SW480 (cell line): ENCODE measurements around the gene HIP1.
A peak's percentile ranks its signal among the peaks of the same experiment; 100 is the strongest.
"Not testable (repeated sequence)": the region's sequence is repeated elsewhere in the genome, so short reads cannot be mapped to it uniquely, and the experiment has no call there.

Experiments
- DNase-seq: peaks from one replicate; pipeline ENCODE4 v3.0.0-alpha.2; 2016; ENCODE audit warnings: low spot score

Gene HIP1

DNA sequence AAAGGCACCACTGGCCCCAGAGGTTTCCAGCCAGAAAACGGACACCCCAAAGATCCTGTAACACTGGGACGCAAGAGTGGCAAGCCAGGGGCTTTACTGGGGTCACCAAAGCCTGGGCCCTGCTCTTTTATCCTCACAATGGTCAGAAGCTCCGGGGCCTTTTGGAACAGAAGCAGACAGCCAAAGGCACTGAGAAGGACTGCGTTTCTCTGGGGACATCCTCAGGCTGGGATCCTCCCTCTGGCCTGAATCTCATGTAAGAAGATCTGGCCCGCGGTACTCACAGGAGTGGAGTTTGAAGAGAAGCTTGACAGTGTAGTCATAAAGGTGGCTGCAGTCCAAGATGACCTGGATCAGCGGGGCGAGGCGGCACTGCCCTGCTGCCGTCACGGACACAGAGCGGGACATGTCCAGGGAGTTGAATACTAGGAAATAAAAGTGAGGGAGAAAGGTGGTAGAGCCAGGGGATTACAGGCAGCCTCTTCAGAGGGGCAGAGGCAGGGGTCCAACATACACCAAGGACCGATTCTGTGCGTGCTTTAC is 165.2 kb downstream of the HIP1 start:
- no peak for DNase-seq

DNA sequence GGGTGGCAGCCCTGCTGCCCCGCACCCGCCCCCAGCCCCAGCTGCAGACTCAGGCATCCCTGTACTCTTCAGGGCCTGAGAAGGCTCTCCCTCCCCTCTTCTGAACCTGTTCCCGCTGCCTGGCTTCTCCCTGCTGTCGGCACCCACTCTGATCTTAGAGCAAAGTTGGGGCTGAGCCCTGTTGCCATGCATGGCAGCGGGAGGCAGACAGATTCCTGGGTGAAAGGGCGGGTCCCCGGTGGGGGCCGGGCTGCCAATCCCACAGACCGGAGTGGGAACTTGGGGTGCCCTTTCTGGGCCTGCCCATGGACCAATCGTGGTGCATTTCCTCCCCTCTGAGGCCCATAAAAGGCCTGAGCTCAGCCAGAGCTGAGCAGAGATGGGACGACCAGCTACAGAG is 165.9 kb downstream of the HIP1 start:
- DNase-seq = no peak

DNA sequence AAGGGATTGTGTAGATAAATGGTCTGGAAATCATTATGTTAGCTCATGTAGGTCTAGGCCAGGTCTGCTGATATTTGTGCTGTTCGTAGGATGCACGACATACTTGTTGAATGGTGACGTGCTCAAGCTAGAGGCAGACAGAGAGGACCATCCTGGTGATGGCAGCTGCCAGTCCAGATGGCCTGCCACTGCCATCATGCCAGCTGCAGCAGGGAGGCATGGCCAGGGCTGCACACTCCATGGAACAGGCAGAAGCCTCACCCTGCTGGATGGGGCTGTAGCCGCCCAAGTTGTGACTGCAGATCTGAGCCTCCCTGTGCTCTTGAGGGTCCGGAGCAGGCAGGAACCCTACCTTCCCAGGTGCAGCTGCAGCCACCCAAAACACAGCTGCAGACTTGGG is 166.3 kb downstream of the HIP1 start:
- DNase-seq = no peak

DNA sequence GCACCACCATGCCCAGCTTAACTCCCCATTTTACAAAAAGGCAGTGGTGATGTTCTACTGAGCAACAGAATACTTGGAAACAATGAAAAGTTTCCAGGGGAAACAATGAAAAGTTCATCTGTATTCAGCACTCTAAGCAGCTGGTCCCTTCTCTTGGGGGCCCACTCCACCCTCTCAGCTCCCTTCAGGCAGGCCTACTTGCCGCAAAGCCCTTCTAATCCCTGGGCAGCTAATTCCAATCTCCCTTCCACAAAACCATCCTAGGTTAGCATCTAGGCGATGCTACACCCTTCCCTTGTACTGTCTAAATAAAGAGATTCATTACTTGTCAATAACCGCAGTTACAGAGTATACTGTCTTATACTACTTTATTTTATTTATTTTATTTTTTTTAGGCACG is 167.5 kb downstream of the HIP1 start:
- no peak for DNase-seq

DNA sequence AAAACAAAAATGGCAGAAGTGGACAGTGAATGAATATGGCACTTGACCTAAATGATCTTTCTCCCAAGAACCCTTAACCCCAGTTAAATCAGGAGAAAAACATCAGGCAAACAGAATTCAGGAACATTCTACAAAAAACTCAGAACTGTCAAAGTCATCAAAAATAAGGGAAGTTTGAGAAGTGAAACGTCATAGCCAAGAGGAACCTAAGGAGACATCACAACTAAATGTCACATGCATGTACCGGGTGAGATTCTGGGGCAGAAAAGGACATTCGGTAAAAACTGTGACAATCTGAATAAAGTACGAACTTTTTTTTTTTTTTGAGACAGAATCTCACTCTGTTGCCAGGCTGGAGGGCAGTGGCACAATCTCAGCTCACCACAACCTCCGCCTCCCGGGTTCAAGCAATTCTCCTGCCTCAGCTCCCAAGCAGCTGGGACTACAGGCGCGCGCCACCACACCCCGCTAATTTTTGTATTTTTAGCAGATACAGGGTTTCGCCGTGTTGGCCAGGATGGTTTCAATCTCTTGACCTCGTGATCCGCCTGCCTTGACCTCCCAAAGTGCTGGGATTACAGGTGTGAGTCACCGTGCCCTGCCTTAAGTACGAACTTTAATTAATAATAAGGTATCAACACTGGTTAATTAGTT is 169.0 kb downstream of the HIP1 start:
- not testable (repeated sequence) for DNase-seq

DNA sequence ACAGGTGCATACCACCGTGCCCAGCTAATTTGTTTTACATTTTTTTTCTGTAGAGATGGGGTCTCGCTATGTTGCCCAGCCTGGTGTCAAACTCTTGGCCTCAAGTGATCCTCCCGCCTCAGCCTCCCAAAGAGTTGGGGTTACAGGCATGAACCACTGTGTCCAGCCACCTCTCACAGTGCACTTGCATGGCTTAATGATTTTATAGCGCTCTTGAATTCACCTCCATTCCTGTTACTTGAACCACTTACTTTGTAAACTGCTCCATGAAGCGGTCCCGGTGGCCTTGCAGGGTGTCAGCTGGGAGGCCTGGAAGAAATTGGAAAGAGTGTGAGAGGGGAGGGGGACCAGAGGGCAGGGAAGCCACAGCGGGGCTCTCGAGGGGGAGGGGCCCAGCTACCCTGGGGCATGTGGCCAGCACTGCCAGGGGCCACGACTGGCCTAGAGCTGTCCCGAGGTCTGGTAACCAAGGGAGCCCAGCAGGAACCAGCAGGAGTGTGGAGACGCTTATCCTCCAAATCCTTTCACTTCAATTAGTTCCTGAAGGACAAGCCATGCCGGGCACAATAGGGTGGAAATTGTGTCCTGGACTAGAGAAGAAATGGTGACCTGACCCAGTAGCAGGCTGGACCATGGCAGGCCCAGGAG is 170.7 kb downstream of the HIP1 start:
- no peak for DNase-seq

DNA sequence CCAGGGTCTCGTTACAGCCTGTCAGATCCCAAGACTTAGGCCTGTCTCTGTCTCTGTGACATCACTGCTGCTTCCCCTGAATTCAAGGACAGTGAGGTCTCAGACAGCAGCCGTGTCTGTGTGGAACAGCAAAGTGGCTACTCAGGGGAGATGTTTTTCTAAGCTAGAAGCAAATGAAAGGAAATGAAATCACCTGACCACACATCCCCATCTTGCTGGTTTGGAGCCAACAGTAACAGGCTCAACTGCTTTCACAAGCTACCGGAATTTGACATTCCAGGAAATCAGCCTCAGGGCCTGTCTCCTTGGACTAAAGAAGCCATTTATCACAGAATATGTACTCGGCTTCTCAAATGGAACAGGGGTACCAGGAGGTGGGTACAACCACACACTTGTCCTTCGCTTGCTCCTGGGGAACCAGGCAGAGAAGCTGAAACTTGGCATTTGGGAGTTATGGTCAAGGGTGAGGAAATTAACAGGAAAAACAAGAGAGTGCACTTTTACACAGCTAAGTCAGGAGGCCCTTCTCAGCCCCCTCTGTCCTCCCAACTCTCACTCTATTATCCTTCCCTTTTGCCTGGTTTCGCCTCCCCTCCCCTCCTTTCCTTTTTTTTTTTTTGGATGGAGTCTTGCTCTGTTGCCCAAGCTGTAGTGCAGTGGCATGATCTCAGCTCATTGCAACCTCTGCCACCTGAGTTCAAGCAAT is 173.5 kb downstream of the HIP1 start:
- no peak for DNase-seq

DNA sequence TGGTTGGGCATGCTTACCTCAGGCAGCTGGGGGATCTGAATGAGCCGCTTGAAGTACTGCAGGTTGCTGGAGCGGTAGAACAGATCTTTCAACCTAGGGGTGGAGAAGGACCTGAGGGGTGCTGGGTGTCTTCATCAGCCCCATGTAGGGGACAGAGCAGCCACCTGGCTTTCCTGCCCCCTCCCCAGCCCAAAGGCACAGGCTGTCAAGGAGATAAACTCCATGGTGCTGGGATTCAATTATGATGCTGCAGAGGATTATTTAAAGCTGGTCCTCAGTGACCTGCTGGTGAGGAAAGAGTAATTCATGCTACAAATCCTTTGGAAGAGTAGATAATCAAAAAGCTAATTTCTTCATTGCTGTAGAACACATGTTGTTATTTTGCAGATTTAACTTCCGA is 175.6 kb downstream of the HIP1 start:
- DNase-seq = no peak

DNA sequence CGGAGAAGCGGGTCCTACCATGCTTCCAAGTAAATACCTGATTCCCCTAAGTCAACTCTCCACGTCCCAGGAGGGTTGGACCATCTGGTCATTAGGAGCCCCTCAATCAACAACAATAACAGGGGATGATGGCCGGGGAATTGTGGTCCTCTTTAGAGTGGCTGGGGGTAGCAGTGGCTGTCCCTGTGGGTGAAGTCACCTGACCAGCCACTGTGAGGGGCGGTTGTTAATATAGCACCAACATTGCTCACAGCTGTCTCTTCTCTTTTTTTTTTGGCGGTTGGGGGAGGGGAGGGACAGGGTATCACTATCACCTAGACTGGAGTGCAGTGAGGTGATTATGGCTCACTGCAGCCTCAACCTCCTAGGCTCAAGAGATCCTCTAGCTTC is 178.8 kb downstream of the HIP1 start:
- DNase-seq = no peak

DNA sequence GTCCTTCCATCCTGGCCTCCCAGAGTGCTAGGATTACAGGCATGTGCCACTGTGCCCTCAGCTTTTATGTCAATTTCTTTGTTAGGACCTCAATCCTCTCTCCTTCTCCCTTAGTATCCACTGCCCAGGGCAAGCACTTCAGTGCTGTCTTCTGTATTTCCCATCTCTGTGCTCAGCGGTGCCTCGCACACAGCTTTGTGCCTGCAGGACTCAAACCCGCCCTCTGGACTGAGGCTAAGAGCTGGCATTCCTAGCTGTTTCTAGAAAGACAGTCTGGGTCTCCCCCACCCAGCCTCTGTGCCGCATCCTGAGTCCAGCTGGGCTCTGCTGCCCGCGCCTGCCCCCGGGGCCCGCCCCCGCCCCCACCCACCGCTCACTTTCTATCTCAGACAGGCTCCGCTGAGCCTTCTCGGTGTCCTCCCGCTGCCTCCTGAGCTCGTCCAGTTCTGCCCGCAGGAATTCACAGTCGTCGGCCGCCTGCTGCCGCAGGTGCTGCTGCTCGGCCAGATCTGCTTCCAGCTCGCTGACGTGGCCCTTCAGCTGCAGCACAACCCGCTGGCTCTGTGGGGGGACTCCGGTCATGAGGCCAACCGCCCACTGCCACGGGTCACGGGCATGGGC is 179.3 kb downstream of the HIP1 start:
- no peak for DNase-seq

DNA sequence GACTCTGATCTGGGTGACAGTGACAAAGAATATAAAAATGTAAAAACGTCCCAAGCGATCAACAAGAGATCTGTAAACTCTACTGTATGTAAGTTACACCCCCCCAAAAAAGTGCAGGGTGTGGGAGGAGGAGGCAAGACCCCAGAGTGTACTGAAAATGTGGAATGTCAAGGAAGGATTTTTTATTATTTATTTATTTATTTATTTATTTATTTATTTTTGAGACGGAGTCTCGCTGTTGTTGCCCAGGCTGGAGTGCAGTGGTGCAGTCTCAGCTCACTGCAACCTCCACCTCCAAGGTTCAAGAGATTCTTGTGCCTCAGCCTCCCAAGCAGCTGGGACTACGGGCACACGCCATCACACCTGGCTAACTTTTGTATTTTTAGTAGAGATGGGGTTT is 181.9 kb downstream of the HIP1 start:
- not testable (repeated sequence) for DNase-seq

DNA sequence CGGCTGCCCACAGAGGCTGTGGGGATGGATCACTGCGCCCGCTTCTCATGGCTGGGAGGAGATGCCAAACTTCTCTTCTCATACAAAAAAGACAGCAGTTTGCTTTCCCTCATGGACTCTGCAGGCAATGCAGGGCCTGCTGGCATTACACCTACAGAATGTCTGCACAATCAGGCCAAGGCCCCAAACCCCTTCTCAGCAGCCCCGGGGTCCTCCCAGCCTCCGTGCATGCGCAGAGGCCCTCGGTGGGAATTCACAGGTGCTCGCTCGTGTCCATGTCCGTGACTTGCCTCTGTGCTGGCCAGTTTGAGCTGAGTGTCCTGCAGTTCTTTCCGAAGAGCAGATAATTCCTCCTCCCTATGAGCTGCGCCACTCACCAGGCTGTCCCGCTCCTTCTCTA is 183.0 kb downstream of the HIP1 start:
- DNase-seq = no peak

DNA sequence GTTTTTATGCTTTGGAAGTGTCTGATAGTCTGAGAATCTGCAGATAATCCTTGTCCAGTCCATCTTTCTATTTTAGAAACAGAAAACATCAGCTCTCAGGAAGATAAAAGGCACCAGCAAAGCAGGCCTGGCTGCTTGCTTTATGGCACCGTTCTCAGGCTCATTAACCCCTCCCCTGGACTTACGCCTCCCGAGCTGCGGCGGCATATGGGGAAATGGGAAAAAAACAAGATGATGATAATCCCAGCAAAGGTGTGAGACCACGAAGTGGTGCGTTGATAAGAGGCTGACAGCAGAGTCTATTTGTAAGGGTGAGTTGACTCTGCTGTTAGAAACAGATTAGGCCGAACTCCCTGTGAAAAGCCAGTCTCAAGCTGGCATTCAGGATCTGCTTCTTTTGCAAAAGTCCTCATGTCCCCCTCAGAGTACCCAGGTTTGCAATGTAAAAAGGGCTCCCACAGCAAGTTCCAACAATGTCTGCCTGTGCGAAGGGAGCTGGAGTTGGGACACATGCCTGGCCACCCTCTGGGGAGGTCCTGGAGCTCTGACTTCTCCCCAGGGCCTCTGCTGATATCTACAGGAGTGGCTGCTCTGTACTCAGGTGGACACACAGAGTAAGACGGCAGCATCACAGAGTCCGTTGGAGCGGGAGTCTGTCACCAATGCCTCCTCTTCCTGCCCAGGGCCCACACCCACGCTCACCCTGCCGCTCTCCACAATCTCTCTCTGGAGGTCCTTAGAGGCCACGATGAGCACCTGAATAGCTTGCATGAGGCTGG is 192.3 kb downstream of the HIP1 start:
- DNase-seq = no peak

DNA sequence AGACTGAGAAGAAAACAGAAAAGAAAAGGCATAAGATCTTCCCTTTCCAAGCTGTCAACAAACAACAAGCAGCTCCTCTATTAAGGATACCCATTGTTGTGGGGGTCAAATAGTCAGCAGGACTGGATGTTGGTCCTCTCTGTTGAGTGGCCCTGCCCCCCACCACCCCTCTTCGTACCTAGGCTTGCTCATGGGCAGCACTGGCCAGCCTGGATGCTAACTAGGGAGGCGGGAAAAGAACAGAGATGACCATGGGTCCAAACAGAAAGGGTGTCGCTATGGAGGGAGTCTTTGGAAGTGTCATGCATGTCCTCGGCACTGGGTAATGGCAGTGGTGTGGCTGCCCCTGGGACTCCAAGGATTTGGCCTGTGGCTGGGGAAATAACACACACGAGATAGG is 201.0 kb downstream of the HIP1 start:
- DNase-seq = no peak

DNA sequence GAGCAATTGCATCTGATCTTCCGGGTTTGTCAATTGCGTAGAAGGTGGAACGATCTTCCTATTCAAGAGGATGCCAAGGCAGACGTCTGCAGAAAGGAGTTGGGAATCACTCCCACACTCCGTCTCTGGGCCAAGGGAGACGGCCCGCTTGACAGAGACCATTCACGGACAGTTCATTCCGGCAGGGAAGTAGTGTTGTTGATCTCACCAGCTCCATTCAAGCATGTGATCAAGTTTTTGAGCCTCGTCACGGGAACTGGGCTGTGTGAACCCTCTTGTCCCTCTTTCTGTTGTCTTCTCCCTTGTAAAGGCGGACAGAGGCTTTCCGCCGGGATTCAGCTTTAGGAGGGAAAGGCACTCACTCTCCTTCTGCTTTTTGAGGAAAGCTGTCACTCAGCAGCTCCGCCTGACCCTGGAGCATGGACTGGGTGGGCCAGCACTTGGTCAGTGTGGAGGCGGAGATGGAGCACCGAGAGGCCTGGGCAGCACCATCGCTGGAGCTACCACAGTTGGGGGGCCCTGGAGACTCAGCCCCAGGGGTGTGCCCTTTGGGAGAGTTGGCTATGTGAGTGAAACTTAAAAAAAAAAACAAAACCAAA is 201.7 kb downstream of the HIP1 start:
- DNase-seq = no peak

DNA sequence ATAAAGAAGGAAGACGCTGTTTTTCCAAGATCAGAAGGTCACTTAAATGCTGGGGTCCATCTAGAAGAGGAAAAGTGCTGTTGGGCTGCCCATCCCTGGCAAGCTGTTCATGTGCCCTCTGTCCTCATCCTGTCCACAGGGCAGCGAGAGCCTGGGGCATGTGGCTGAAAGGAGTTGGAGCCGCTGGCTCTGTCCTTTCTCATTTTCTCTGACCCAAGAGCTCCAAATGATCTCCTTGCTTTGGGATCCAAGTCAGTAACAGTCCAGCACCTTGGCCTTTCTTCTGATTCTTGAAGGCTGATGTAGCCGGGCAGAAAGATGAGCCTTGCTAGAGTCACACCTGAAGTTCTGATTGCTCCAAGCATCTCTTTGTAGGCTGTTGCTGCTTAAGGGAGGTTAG is 202.2 kb downstream of the HIP1 start:
- DNase-seq = no peak

DNA sequence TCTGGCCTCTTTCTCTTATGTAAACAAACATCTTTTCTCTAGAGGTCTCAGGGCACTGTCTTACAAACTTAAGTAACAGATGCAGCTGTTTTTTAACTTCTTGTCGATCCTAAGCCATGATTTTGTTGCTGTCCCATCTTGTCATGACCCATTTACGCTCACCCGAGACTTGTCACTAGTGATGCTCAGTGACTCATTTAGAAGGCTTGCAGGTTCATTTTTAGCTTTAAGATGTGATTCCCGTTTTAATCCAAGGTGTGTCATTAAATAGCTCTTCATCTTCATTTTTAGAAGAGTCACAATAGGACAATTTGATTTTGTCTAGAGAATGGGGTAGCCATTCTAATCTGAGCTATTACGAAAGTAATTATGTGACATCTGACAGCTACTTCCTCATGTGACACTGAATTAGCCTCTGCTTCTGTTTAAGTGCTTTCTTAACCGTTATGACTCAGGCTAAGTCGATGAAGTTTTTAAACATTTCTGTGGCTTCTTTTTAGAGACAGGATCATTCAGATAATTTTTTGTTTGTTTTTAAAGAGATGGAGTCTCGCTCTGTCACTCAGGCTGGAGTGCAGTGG is 203.9 kb downstream of the HIP1 start:
- DNase-seq = no peak

DNA sequence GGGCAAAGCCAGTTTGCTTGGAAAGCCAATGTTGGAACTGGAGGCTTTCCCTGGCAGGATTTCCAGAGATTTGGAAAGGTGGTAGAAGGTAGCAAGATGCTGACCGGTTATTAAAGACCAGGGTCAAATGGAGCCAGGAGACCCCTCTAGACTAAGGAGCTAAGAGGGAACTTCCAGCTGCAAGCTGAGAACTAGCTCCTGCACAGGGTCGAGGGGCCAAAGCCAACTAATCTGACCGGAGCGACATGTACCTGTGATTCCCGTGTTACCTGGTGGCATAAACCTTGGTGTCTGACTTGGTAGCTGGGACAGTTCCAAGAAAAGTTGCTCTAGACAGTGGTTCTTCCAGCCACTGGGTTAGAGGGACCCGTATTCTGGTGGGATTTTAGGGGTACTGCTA is 204.8 kb downstream of the HIP1 start:
- DNase-seq = no peak

DNA sequence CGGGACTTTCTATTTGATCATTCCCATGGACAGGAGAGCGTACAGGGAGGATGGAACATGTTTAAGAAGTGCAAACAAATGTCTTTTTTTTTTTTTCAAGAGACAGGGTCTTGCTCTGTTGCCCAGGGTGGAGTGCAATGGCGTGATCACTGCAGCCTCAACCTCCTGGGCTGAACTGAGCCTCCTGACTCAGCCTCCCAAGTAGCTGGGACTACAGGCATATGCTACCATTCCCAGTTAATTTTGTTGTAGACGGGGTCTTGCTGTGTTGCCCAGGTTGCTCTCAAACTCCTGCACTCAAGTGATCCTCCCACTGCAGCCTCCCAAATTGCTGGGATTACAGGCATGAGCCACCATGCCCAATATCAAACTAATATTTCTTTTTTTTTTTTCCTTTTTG is 206.1 kb downstream of the HIP1 start:
- DNase-seq = no peak

DNA sequence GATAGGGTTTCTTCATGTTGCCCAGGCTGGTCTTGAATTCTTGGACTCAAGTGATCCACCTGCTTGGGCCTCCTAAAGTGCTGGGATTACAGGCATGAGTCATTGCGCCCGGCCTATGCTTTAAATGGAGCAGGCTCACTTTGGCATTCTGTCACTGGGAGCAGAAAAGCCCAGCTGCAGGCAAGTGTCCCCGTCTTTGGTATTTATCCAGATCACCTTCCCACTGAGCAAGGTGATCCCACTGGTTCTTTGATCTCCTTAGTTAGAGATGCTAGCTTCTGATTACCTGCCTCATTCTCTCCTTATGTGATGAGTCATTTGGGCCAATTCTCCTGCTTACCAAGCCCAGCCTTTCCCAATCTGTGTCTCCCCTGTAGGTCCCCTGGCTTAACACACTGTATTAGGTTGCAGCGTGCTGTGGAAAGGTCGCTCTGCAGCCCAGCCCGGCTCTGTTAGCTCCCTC is 207.4 kb downstream of the HIP1 start:
- DNase-seq = peak; percentile 92

DNA sequence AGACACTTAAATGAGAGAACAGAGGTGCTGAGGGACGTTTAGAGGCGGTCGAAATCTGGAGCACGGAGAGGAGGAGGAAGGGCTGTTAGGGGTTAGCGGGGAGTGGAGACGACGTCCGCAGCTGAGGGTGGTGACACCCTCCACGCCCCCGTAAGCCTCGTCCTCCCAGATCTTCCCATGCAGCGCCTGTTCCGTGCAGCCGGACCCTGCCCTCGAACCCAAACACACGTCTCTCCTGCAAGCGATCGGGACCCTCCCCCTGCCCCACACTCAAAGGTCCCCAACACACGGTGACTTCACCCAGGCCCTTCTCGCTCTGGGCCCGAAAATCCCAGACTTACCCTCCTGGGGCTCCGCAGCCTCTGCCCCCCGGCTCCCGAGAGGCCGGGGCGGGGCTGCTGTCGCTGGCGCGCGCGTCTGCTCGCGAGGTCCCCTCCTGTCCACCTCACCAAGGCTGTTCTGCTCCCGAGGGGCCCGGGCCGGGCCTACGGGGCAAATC is 211.5 kb downstream of the HIP1 start:
- not testable (repeated sequence) for DNase-seq
